AML-193 (cell line): ENCODE data around the gene ATAD1.
"Not testable (repeated sequence)": the region's sequence is repeated elsewhere in the genome, so short reads cannot be mapped to it uniquely, and the experiment has no call there.

ENCODE experiments used
- DNase-seq, 2 experiments: peaks; one replicate each; lab custom pipeline; 2025; lab: John Stamatoyannopoulos, UW

Gene ATAD1

GRCh38 chr10:87817609-87818504 lies at the start of gene ATAD1:
Gene ATAD1, minus strand, starts transcription at chr10:87818226. Its CDS starts 3,627 bp downstream, at chr10:87814599.
- peak; percentile 79 for DNase-seq

- DNase-seq: no peak
Observed at GRCh38 chr10:87867453-87867852, 49.4 kb upstream of the ATAD1 start.

- no peak for DNase-seq
Observed at GRCh38 chr10:87866412-87866974, 48.5 kb upstream of the ATAD1 start.

DNA sequence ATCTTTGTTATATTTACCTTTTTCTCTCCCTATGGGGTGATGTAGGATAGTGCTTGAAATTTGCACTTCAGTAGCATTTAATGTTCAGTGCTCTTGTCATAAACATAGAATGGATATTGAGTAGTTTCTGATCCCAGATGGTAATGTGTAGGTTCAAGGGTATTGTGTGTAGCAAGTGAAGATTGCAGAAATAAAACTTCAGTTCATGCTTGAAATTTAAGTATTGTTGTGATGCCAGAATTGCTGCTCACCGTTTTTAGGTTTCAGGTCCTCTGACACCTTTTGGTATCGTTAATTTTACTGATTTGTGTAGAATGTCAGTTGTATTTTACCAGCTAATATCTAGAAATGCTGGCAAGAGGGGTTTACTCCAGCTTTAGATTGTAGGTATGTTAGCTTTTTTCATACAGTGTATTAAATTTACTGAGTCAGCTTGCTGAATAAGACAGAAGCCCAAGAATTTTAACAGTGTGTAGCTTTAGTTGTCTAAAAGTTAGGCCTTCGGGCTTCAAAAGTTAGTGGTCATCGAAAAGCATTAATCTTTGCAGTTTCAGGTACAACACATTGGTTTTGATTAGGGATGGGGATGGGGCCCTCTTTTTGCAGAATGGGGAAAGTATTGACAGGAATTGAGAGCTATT lies 47.3 kb upstream of the ATAD1 start:
- no peak for DNase-seq

- no peak for DNase-seq
Observed at GRCh38 chr10:87864496-87865059, 46.6 kb upstream of the ATAD1 start.

DNA sequence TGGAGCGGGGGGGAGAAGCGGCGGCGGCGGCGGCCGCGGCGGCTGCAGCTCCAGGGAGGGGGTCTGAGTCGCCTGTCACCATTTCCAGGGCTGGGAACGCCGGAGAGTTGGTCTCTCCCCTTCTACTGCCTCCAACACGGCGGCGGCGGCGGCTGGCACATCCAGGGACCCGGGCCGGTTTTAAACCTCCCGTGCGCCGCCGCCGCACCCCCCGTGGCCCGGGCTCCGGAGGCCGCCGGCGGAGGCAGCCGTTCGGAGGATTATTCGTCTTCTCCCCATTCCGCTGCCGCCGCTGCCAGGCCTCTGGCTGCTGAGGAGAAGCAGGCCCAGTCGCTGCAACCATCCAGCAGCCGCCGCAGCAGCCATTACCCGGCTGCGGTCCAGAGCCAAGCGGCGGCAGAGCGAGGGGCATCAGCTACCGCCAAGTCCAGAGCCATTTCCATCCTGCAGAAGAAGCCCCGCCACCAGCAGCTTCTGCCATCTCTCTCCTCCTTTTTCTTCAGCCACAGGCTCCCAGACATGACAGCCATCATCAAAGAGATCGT lies 46.0 kb upstream of the ATAD1 start:
- not testable (repeated sequence) for DNase-seq

- DNase-seq: peak; percentile 91 to 93
Observed at GRCh38 chr10:87863053-87863943, 45.3 kb upstream of the ATAD1 start, which contains the start of the genes KLLN and PTEN. Gene KLLN, minus strand, starts transcription at chr10:87863533. Its CDS starts 1,046 bp downstream, at chr10:87862487. Gene PTEN, plus strand, starts transcription at chr10:87863625. Its CDS starts 845 bp downstream, at chr10:87864470.

GRCh38 chr10:87862679-87863052 lies 44.6 kb upstream of the ATAD1 start:
- no peak for DNase-seq

DNA sequence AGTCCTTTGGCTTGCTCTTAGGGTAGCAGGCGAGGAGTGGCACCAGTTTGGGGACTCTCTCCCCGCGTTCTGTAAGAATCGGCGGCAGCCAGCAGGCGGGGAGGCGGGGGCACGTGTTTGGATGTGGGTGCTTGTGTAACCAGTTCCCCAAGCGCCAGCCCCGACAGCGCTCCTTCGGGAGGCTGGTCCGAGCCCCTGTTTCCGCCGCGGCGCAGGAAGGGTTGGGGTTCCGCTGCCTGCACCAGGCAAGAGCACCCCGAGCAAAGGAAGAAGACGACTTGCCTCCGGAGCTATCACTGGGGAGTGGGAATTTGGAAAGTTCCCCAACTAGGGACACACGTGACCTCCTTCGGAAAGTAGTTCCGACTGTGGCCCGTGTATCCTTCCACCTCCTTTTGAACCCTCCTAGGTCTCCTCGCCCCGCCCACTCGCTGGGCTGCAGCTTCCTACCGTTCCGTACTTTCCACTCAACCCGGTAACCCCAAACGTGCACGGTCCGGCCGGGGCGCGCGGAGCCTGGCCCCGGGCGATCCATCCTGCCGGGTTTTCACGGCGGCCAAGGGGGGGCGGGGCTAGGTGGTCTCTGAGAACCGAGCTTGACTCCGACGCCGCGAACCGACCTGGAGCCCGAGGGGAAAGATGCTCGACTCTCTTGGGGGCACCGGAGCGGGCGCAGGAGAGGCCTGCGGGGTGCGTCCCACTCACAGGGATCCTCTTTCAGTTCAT lies 44.1 kb upstream of the ATAD1 start:
- DNase-seq: peak; percentile 95 to 96

DNA sequence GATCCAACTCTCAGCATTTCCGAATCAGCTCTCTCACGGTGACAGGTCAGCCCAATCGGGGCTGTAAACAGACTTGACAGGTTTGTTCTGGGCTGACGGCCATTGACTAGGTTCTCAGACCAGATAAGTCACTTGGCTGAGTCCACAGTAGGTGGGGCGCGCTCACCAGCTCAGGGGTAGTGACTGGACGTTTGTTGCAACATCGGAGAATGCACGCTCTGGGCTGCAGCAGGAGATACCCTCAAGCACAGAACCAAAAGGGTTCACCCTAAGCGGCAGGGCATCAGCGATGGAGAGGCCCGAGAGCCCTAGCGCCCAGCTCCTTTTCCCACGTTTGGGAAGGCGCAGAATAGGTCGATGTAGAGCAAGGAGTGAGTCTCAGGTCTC lies 43.5 kb upstream of the ATAD1 start:
- peak; percentile 70 to 72 for DNase-seq

- peak in 1 of 2 experiments; percentile 27 for DNase-seq
Observed at GRCh38 chr10:87860816-87861403, 42.9 kb upstream of the ATAD1 start.

GRCh38 chr10:87860156-87860795 lies 42.2 kb upstream of the ATAD1 start:
- peak; percentile 89 to 91 for DNase-seq

DNA sequence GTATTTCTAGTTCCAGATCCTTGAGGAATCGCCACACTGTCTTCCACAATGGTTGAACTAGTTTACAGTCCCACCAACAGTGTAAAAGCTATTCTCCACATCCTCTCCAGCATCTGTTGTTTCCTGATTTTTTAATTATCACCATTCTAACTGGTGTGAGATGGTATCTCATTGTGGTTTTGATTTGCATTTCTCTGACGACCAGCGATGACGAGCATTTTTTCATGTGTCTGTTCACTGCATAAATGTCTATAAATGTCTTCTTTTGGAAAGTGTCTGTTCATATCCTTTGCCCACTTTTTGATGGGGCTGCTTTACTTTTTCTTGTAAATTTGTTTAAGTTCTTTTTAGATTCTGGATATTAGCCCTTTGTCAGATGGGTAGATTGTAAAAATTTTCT lies 37.6 kb upstream of the ATAD1 start:
- DNase-seq: not testable (repeated sequence)

DNA sequence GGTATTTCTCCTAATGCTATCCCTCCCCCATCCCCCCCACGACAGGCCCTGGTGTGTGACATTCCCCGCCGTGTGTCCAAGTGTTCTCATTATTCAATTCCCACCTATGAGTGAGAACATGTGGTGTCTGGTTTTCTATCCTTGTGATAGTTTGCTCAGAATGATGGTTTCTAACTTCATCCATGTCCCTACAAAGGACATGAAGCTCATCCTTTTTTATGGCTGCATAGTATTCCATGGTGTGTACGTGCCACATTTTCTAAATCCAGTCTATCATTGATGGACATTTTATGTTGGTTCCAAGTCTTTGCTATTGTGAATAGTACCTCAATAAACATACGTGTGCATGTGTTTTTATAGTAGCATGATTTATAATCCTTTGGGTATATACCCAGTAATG lies 37.2 kb upstream of the ATAD1 start:
- DNase-seq: not testable (repeated sequence)

GRCh38 chr10:87852089-87852488 lies 34.1 kb upstream of the ATAD1 start:
- DNase-seq: no peak

DNA sequence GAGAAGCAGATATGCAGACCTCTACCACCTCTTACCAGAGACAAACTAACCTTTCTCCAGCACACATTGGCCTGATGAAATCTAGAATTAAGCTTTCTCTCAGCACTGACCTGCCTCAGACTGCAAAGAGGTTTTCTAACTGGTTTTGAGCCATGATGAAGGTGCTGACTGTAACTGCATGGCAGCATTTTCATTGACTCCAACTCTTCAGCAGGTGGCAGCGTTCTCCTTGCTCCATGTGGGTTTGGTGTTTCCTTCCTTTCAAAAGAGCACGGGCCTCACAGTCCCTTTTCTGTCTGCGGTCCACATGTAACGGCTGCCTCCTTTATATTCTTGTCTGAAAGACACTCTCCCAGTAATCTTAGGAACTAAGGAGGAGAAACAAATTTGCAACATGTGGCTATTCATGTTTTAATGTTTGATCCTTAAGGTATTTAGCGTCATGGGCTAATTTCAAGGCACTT lies 32.7 kb upstream of the ATAD1 start:
- peak; percentile 75 to 81 for DNase-seq

GRCh38 chr10:87849001-87849400 lies 31.0 kb upstream of the ATAD1 start:
- no peak for DNase-seq

DNA sequence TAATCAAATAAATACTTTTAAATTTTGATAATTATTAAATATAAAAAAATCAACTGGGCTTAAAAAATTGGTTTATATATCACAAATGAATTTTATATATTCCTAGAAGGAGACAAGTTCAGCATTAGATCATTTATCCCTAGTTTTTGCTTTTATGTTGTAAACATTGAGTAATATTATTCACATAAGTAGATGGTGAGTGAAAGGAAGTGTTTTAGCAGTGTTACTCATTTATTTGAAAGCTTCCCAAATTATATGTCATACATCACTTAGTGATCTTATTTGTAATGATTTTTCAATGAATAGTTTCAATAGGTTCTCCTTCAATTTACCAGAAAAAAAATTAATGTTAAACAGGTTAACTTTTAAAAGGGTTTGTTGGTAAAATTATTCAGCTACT lies 29.5 kb upstream of the ATAD1 start:
- DNase-seq: peak; percentile 15 to 31

DNA sequence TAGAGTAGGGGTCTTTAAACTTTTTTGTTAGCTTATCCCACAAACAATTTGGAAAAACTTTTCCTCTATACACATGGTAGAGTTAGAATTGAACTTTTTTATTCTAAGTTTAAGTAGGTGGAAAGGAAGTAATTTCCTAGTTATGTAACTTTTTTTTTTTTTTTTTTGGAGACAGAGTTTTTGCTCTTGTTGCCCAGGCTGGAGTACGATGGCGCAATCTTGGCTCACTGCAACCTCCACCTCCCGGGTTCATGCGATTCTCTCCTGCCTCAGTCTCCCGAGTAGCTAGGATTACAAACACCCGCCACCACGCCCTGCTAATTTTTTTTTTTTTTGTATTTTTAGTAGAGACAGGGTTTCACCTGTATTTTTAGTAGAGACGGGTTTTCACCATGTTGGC lies 28.7 kb upstream of the ATAD1 start:
- not testable (repeated sequence) for DNase-seq
